Stimulated activated CD8-positive, alpha-beta memory T cell treated with anti-CD3 and anti-CD28 coated beads, Interleukin-15, amount 100 ng/mL, for 1 hour (primary cell): ENCODE measurements around the gene CCDC66.
A peak's percentile ranks its signal among the peaks of the same experiment; 100 is the strongest.
"Not testable (repeated sequence)": the region's sequence is repeated elsewhere in the genome, so short reads cannot be mapped to it uniquely, and the experiment has no call there.

Source experiments
- DNase-seq: peaks from one replicate; pipeline ENCODE4 v3.0.0-alpha.2; 2020; ENCODE audit warnings: low read depth

The CCDC66 gene

GRCh38 chr3:56556908-56557830 is at the start of gene CCDC66:
Gene CCDC66 (plus strand): TSS chr3:56557175. CDS start chr3:56557243, 68 bp downstream.
- peak; percentile 84 for DNase-seq

- no peak for DNase-seq
Measured at GRCh38 chr3:56519641-56520040, 37.3 kb upstream of the CCDC66 start.

DNA sequence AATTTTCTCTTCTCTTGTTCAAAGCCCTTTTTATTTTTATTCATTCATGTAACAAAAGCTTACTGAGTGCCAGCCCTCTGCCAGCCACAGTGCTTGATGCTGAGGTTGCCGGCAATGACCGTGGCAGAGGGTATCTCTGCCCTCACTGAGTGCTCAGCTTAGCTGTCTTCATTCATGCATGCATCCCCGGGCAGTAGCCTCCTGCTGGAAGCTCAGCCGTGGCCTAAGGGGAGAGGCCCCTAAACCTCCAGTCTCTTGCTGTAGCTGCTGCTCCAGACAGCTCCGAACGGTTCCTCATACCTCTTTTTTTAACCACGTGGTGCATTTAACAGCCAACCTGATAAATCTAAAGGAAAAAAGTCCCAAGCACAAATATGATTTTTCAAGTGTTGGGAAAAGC is 34.6 kb upstream of the CCDC66 start:
- DNase-seq = no peak

- DNase-seq = no peak
Measured at GRCh38 chr3:56525291-56525690, 31.7 kb upstream of the CCDC66 start.

- DNase-seq = no peak
Measured at GRCh38 chr3:56536735-56537134, 20.2 kb upstream of the CCDC66 start.

GRCh38 chr3:56547486-56547885 is 9.5 kb upstream of the CCDC66 start:
- no peak for DNase-seq

GRCh38 chr3:56557831-56558170 is 826 bp downstream of the CCDC66 start:
- DNase-seq = no peak

DNA sequence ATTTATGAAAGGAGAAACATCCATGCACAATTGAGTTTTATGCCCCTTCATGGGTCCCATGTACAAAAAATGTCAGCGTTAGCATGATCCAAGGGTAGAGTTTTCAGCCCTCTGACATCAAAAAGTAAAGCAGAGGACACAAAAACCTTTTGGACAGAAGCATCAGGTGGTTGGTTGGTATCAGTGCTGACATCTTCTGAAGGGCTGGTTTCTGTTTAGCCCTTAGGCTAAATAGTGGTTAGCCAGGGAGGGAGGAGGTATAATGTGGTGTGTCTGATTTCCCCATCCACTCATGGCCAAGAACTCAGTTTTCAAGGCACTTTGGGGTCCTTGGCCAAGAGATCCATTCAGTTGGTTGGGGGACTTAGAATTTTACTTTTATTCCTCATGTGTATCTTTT is 16.5 kb downstream of the CCDC66 start:
- DNase-seq = no peak

- not testable (repeated sequence) for DNase-seq
Measured at GRCh38 chr3:56581941-56582340, 25.0 kb downstream of the CCDC66 start.

- DNase-seq = not testable (repeated sequence)
Measured at GRCh38 chr3:56584275-56584674, 27.3 kb downstream of the CCDC66 start.

DNA sequence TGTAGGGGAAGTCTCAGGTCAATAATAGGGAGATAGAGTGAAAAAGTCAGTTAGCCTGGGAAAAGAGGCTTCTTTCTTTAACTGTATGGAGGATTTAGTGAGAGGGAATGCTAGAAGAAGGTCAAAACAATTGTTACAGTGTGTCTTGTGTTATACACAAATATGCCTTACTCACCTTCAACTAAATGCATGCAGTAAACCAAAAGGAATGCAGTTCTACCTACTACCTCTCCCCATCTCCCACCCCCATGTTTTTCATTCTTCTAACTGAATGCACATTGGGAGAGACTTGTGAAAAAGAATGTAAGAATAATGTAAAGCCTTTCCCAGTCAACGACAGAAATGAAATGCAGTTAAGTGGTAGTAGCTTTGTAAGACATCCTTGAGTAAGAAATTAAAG is 33.8 kb downstream of the CCDC66 start:
- DNase-seq = no peak

DNA sequence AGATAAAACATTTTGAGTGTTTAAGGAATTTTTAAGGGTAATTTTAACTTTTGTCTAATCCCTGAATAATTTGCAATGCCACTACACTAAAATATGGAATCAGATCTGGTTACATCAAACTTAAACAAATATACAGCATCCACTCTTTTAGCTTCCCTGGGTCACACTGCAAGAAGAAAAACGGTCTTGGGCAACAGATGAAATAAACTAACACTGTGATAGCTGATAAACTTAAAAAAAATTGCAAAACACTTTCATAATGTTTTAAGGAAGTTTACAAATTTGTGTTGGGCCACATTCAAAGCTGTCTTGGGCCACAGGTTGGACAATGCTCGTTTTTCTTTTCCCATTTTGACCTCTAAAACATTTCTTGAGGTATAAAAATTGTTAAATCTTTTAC is 34.3 kb downstream of the CCDC66 start:
- DNase-seq = no peak

DNA sequence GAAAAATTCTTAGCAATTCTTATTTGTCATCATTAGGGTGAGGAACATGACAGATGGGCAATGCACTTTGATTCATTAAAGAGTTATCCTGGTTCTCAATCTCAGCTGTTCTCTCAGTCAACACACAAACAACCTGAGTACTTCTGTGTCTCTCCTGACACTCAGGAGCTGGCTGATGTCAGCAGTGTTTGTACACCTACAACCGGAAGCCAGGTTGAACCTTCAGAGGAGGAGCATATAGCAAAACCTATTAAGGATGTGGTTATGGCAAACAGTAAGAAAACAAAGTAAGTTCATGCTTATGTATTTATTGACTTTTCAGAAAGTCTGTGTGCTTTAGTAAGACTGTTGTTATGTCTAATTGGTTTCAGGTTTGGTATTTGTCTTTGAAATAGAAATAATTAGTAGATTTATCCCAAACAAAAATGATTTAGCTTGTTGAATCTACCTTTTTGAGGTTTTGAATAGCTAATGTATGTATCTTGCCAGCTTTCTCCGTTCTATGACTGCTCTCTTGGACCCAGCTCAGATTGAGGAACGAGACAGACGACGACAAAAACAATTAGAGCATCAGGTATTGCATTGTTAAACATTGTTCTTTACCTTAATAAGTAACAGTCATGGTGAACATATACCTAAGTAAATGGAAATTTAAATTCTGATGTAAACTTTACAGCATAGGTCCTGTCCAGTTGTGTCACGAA is 36.6 kb downstream of the CCDC66 start:
- no peak for DNase-seq

DNA sequence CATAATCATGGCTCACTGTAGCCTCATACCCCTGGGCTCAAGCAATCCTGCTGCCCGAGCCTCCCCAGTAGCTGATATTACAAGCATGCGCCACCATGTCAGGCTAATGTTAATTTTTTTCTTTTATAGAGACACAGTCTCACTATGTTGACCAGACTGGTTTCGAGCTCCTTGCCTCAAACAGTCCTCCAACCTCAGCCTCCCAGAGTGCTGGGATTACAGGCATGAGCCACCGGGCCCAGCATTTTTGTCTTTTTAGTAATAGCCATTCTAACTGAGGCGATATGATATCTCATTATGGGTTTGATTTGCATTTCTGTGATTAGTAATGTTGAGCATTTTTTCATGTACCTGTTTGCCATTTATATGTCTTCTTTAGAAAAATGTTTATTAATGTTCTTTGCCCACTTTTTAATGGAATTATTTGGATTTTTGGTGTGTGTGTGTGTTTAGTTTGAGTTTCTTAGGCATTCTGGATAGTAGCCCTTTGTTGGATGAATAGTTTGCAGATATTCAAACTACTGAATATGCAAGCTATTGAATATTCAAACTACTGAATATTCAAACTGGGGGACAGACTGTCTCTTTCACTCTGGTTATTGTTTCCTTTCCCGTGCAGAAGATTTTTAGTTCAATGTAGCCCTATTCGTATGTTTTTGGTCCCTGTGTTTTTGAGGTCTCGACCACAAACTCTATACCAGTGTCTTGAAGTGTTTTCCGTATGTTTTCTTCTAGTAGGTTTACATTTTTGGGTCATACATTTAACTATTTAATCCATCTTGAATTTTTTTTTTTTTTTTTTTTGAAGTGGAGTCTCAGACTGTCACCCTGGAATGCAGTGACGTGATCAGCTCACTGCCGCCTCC is 39.2 kb downstream of the CCDC66 start:
- no peak for DNase-seq

- DNase-seq = not testable (repeated sequence)
Measured at GRCh38 chr3:56608479-56608878, 51.5 kb downstream of the CCDC66 start.

DNA sequence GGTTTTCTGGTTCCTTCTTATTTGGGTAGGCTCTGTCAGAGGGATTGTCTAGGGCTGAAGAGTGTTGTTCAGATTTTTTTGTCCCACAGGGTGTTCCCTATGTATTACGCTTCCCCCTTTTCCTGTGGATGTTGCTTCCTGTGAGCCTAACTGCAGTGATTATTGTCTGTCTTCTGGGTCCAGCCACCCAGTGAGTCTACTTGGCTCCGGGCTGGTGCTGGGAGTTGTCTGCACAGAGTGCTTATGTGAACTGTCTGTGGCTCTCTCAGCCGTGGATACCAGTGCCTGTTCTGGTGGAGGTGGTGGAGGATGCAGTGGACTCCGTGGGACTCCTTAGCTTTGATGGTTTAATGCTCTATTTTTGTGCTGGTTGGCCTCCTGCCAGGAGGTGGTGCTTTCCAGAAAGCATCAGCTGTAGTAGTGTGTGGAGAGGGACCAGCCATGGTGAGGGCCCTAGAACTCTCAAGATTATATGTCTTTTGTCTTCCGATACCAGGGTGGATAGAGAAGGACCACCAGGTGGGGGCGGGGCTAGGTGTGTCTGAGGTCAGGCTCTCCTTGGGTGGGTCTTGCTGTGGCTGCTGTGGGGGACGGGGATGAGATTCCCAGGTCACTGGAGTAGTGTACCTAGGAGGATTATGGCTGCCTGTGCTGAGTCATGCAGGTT is 53.8 kb downstream of the CCDC66 start:
- DNase-seq = no peak

DNA sequence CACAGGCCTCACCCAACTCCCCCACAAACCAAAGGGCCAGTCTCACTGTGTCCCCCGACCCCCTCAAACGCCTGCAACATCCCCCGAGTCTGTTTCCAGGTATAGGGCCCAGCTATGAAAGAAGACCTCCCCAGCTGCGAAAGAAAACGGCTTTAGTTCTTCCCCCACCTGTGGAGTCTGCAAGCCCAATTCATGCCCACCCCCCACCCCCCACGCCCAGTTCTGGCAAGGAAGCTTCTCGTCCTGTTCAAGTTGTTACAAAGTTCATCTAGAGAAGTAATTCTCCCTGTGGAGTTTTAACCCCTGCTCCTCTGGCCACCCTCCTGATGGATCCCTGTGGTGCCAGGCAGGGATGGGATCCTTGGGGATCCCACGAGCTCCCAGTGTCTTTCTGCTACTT is 54.4 kb downstream of the CCDC66 start:
- no peak for DNase-seq

DNA sequence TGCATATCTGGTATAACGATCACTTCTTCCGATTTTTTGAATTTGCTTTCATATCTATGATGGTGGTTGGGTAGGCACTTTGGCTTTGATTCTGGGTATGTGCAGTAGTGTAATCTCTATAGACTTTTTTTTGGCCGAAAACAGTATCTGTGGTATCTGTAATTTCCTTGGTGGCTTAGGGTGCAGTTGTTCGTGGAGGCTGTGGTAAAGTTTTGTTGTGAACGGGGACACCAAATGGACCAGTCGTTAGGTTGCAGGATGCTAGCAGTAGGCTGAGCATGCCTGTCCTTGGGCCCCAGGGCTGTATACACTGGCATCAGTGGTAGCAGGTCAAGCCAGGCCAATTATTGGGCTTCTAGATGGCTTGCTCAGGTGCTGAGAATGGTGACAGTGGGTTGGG is 55.2 kb downstream of the CCDC66 start:
- DNase-seq = no peak

DNA sequence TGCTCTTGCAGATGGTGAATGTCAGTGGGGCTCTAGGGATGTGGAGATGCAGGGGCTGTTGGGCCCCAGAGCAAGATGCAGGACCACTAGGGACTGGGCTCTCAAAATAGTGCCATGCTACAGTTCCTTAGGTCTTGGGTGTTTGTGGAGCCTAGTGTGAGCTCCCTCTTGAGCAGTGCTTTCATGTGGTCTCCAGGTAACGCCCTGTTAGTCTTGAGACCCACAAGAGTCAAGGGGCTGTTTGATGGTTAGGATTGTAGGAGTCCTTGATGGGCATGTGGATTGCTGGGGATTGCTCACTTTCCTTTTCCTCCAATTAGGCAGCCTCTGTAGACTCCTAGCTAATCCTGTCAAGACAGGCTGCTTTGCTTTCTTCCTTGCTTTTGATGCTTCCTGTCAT is 56.0 kb downstream of the CCDC66 start:
- DNase-seq = no peak

GRCh38 chr3:56616478-56617006 is 59.6 kb downstream of the CCDC66 start:
- no peak for DNase-seq

DNA sequence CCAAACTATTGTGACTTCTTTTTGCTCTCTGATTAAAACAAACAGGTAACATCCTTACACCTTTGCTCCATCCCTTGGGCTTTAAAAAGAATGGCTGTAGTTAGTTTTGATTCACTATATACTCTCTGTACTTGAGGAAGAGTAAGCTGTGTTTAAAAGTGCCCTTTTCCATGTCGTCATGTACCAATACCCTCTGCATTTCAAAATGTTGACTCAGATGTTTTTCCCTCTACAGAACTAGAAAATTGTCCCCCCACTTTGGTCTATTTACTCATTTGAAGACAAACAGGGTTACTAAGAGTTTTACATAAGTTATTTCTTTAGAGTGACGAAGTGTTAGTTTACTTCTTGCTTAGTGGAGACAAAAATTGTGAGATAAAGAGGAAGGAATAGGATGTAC is 63.4 kb downstream of the CCDC66 start:
- no peak for DNase-seq

DNA sequence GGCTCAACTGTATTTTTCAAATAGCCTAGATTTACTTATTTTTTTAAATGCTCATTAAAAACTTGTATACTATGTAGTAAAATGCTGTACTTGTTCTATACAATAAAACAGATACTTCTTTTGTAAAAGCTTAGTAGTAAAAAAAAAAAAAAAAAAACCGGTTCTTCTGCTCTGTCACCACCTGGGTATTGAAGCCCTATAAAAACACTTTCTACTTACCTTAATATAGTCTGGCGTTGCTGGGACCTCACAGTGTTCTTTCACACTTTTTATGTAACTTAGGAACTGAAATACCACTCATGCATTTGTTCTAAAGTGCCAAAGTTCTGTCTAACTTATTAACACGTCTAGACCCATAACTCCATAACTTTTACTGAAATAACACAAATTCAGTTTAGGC is 64.7 kb downstream of the CCDC66 start:
- no peak for DNase-seq
